ENCODE data around the gene CHKB.
A peak's percentile ranks its signal among the peaks of the same experiment; 100 is the strongest.

CHKB gene

GRCh38 chr22:50576806-50577696 lies 5.6 kb downstream of the CHKB start:
- H3K4me3 ChIP-seq (ENCODE audit: low read depth, low read length): no peak overlapping the region
- TF ChIP-seq ZNF16 (tag by site-specific recombination; IDR thresholded peaks at IDR 0.05; ENCODE audit: low read depth) (no peak), REST (tag by site-specific recombination; IDR thresholded peaks at IDR 0.05) (no peak), ZIC2 (tag by site-specific recombination; IDR thresholded peaks at IDR 0.05) (peak; percentile 40)
- ChIA-PET CTCF (interaction anchor here (0.6 to 3.1 kb wide), 9 partner anchors 13 to 118 kb away, joined by 3 to 35 read pairs (median 4); partner anchors contain the start of genes SCO2 and SYCE3), POLR2A (interaction anchor here (2.1 to 3.3 kb wide), 2 partner anchors 11 to 14 kb away, joined by 13 read pairs; partner anchors contain the start of gene SYCE3)
- peaks cover 48 to 88% of the 10 kb centered on the region in 2 experiments for H3K36me3 ChIP-seq (ENCODE audit: control insufficient read depth in 2 of 2, insufficient read depth in 1 of 2, low read length in 2 of 2)
- H3K9me3 ChIP-seq (ENCODE audit: control insufficient read depth, insufficient read depth, low read depth, low read length): no peaks in the 10 kb centered on the region
- peaks cover 3% of the 10 kb centered on the region; the same call in 1 of the 2 replicates for H3K4me1 ChIP-seq (ENCODE audit: control insufficient read depth, insufficient read depth, low read length)
- no peak overlapping the region for H3K27ac ChIP-seq (ENCODE audit: extremely low read depth, low read depth, low read length)

DNA sequence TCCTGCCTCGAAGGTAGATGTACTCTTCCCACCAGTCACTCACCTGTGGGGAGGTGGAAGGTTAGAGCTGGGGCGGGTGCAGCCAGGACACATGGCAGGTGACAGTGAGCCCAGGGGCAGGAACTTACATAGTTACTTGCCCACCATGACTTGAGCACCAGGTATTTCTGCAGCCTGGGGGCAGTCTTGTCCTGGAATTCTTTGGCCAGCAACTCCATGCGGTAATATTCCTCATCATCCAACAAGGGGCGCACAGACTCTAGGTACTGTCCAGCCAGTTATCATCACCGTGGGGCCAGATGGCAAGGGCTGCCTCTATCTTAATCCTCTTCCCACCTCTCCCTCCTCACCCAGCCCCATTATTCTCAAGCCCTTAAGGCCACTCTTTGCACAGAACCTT lies 6.6 kb downstream of the CHKB start:
- peaks cover 54 to 91% of the 10 kb centered on the region in 2 experiments for H3K36me3 ChIP-seq (ENCODE audit: control insufficient read depth in 2 of 2, insufficient read depth in 1 of 2, low read length in 2 of 2)
- no peak overlapping the region for H3K27ac ChIP-seq (ENCODE audit: extremely low read depth, low read depth, low read length)
- POLR2A ChIA-PET: interaction anchor here (1.5 to 3.3 kb wide), 3 partner anchors 10 to 37 kb away, joined by 4 to 13 read pairs (median 13); partner anchors contain the start of gene SYCE3
- no peaks in the 10 kb centered on the region for H3K9me3 ChIP-seq (ENCODE audit: control insufficient read depth, insufficient read depth, low read depth, low read length)
- H3K4me1 ChIP-seq (ENCODE audit: control insufficient read depth, insufficient read depth, low read length): no peaks in the 10 kb centered on the region
- CTCF ChIA-PET: interaction anchor here (0.5 to 3.1 kb wide), 9 partner anchors 12 to 119 kb away, joined by 3 to 35 read pairs (median 4); partner anchors contain the start of genes SCO2 and SYCE3
- TF ChIP-seq ZNF596 (tag by site-specific recombination; IDR thresholded peaks at IDR 0.05) (no peak), CTCF (tag by site-specific recombination; IDR thresholded peaks at IDR 0.05) (peak; percentile 90), ZNF654 (tag by site-specific recombination; IDR thresholded peaks at IDR 0.05; ENCODE audit: low read depth) (peak; percentile 51)
- TF ChIP-seq, protein P1, sequence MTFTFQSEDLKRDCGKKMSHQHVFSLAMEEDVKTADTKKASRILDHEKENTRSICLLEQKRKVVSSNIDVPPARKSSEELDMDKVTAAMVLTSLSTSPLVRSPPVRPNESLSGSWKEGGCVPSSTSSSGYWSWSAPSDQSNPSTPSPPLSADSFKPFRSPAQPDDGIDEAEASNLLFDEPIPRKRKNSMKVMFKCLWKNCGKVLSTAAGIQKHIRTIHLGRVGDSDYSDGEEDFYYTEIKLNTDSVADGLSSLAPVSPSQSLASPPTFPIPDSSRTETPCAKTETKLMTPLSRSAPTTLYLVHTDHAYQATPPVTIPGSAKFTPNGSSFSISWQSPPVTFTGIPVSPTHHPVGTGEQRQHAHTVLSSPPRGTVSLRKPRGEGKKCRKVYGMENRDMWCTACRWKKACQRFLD (tag by site-specific recombination; IDR thresholded peaks at IDR 0.05): no peak
- TF ChIP-seq, protein P2, sequence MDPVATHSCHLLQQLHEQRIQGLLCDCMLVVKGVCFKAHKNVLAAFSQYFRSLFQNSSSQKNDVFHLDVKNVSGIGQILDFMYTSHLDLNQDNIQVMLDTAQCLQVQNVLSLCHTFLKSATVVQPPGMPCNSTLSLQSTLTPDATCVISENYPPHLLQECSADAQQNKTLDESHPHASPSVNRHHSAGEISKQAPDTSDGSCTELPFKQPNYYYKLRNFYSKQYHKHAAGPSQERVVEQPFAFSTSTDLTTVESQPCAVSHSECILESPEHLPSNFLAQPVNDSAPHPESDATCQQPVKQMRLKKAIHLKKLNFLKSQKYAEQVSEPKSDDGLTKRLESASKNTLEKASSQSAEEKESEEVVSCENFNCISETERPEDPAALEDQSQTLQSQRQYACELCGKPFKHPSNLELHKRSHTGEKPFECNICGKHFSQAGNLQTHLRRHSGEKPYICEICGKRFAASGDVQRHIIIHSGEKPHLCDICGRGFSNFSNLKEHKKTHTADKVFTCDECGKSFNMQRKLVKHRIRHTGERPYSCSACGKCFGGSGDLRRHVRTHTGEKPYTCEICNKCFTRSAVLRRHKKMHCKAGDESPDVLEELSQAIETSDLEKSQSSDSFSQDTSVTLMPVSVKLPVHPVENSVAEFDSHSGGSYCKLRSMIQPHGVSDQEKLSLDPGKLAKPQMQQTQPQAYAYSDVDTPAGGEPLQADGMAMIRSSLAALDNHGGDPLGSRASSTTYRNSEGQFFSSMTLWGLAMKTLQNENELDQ (tag by site-specific recombination; IDR thresholded peaks at IDR 0.05; ENCODE audit: low read depth): no peak
- no peak overlapping the region for H3K4me3 ChIP-seq (ENCODE audit: low read depth, low read length)

- POLR2A ChIA-PET: interaction anchor here (1.4 to 3.3 kb wide), 4 partner anchors 9 to 50 kb away, joined by 3 to 13 read pairs (median 8); partner anchors contain the start of genes SCO2 and SYCE3
- CTCF ChIA-PET: interaction anchor here (0.5 to 3.1 kb wide), 10 partner anchors 9 to 116 kb away, joined by 3 to 35 read pairs (median 4); partner anchors contain the start of gene SYCE3
- no peak for TF ChIP-seq ZNF248 (tag by site-specific recombination; IDR thresholded peaks at IDR 0.05)
- TF ChIP-seq PRDM1 (tag by site-specific recombination; IDR thresholded peaks at IDR 0.05): no peak
- no peak for TF ChIP-seq ZFP3 (tag by site-specific recombination; IDR thresholded peaks at IDR 0.05; ENCODE audit: low read depth)
- no peak for TF ChIP-seq ZBTB10 (tag by site-specific recombination; IDR thresholded peaks at IDR 0.05)
- TF ChIP-seq ZNF202 (tag by site-specific recombination; IDR thresholded peaks at IDR 0.05; ENCODE audit: borderline replicate concordance): no peak
- Histone ChIP-seq H3K4me1 (ENCODE audit: control insufficient read depth, insufficient read depth, low read length) (no peaks in the 10 kb centered on the region), H3K4me3 (ENCODE audit: low read depth, low read length) (no peak overlapping the region), H3K9me3 (ENCODE audit: control insufficient read depth, insufficient read depth, low read depth, low read length) (no peaks in the 10 kb centered on the region), H3K27ac (ENCODE audit: extremely low read depth, low read depth, low read length) (no peak overlapping the region), H3K36me3 (ENCODE audit: control insufficient read depth in 2 of 2, insufficient read depth in 1 of 2, low read length in 2 of 2) (peaks cover 48 to 92% of the 10 kb centered on the region in 2 experiments)
Measured at GRCh38 chr22:50575426-50575941, 7.2 kb downstream of the CHKB start.
